ENCODE measurements around the gene ULK3. TPM values are rescaled to one million over a fixed set of nuclear protein-coding genes. Genes with fewer than 3 reads are reported as not detected.

The ULK3 gene
- total RNA-seq, 1 donor from 2014 or later: 37.3 TPM

- Mint-ChIP-seq H3K4me3 (ENCODE audit: low read depth) (peak overlapping the region; percentile 7), H3K27ac (peak overlapping the region; percentile 21), H3K36me3 (ENCODE audit: insufficient read depth) (peaks cover 19% of the 10 kb centered on the region), H3K4me1 (ENCODE audit: low read depth) (peaks cover 23% of the 10 kb centered on the region), H3K27me3 (no peaks in the 10 kb centered on the region), H3K9me3 (ENCODE audit: low read depth) (no peaks in the 10 kb centered on the region)
- TF ChIP-seq CTCF (IDR thresholded peaks at IDR 0.05; ENCODE audit: unreplicated experiment): no peak
- DNase-seq (ENCODE audit: low spot score, unreplicated experiment): no peak
Observed at GRCh38 chr15:74867466-74868038, 24.6 kb upstream of the ULK3 start.

- DNase-seq (ENCODE audit: low spot score, unreplicated experiment): no peak
- TF ChIP-seq CTCF (IDR thresholded peaks at IDR 0.05; ENCODE audit: unreplicated experiment): no peak
- Mint-ChIP-seq H3K27ac (no peak overlapping the region), H3K9me3 (ENCODE audit: low read depth) (no peaks in the 10 kb centered on the region), H3K36me3 (ENCODE audit: insufficient read depth) (peaks cover 19% of the 10 kb centered on the region), H3K4me1 (ENCODE audit: low read depth) (peaks cover 18% of the 10 kb centered on the region), H3K27me3 (no peaks in the 10 kb centered on the region), H3K4me3 (ENCODE audit: low read depth) (no peak overlapping the region)
Observed at GRCh38 chr15:74866090-74866489, 23.1 kb upstream of the ULK3 start.

GRCh38 chr15:74865316-74865715 is 22.4 kb upstream of the ULK3 start:
- Mint-ChIP-seq H3K9me3 (ENCODE audit: low read depth) (no peaks in the 10 kb centered on the region), H3K4me1 (ENCODE audit: low read depth) (peaks cover 14% of the 10 kb centered on the region), H3K27ac (no peak overlapping the region), H3K36me3 (ENCODE audit: insufficient read depth) (peaks cover 19% of the 10 kb centered on the region), H3K27me3 (no peaks in the 10 kb centered on the region), H3K4me3 (ENCODE audit: low read depth) (no peak overlapping the region)
- no peak for DNase-seq (ENCODE audit: low spot score, unreplicated experiment)
- no peak for TF ChIP-seq CTCF (IDR thresholded peaks at IDR 0.05; ENCODE audit: unreplicated experiment)

- Mint-ChIP-seq H3K4me3 (ENCODE audit: low read depth) (no peak overlapping the region), H3K27me3 (no peaks in the 10 kb centered on the region), H3K9me3 (ENCODE audit: low read depth) (no peaks in the 10 kb centered on the region), H3K36me3 (ENCODE audit: insufficient read depth) (peaks cover 16% of the 10 kb centered on the region), H3K27ac (no peak overlapping the region), H3K4me1 (ENCODE audit: low read depth) (peaks cover 12% of the 10 kb centered on the region)
- TF ChIP-seq CTCF (IDR thresholded peaks at IDR 0.05; ENCODE audit: unreplicated experiment): no peak
- DNase-seq (ENCODE audit: low spot score, unreplicated experiment): no peak
Observed at GRCh38 chr15:74864296-74864695, 21.3 kb upstream of the ULK3 start.

- TF ChIP-seq CTCF (IDR thresholded peaks at IDR 0.05; ENCODE audit: unreplicated experiment): no peak
- no peaks in the 10 kb centered on the region for H3K9me3 Mint-ChIP-seq (ENCODE audit: low read depth)
- DNase-seq (ENCODE audit: low spot score, unreplicated experiment): no peak
- peaks cover 12% of the 10 kb centered on the region for H3K4me1 Mint-ChIP-seq (ENCODE audit: low read depth)
- H3K36me3 Mint-ChIP-seq (ENCODE audit: insufficient read depth): peaks cover 14% of the 10 kb centered on the region
- H3K27ac Mint-ChIP-seq: no peak overlapping the region
- no peaks in the 10 kb centered on the region for H3K27me3 Mint-ChIP-seq
- H3K4me3 Mint-ChIP-seq (ENCODE audit: low read depth): no peak overlapping the region
Observed at GRCh38 chr15:74863239-74864056, 20.5 kb upstream of the ULK3 start.
